Neural progenitor cell (in vitro differentiated cells): Measurements from ENCODE around the gene HP. TPM values are rescaled to one million over a fixed set of nuclear protein-coding genes. Genes with fewer than 3 reads are reported as not detected.
"Not testable (repeated sequence)": the region's sequence is repeated elsewhere in the genome, so short reads cannot be mapped to it uniquely, and the experiment has no call there.

Experiments used
- DNase-seq: peaks from one replicate; pipeline ENCODE4 v3.0.0-alpha.2; 2016; ENCODE audit warnings: low spot score
- H2AFZ ChIP-seq: fragments of 200-600 bp; sonication (generic); replicated peaks from 2 replicates; pipeline ENCODE4 v1.6.1; 2016; ENCODE audit warnings: antibody characterized with exemption
- H3F3A ChIP-seq: fragments of 200-600 bp; sonication (generic); 2 replicates; pipeline ENCODE4 v1.6.1; 2016; ENCODE audit warnings: antibody characterized with exemption, low read depth
- H3K27ac ChIP-seq: fragments of 200-600 bp; sonication (generic); 2 replicates; pipeline ENCODE4 v1.5.1; 2016; ENCODE audit warnings: mild to moderate bottlenecking
- H3K27me3 ChIP-seq: fragments of 200-600 bp; sonication (generic); 2 replicates; pipeline ENCODE4 v1.6.1; 2016; ENCODE audit warnings: mild to moderate bottlenecking, moderate library complexity
- H3K36me3 ChIP-seq: fragments of 200-600 bp; sonication (generic); 2 replicates; pipeline ENCODE4 v1.5.1; 2016
- H3K4me1 ChIP-seq: fragments of 200-600 bp; sonication (generic); 2 replicates; pipeline ENCODE4 v1.6.1; 2016; ENCODE audit warnings: mixed run types
- H3K4me2 ChIP-seq: fragments of 200-600 bp; sonication (generic); 2 replicates; pipeline ENCODE4 v1.6.1; 2016
- H3K4me3 ChIP-seq: fragments of 200-600 bp; sonication (generic); 2 replicates; pipeline ENCODE4 v1.5.1; 2016
- H3K79me2 ChIP-seq: fragments of 200-600 bp; sonication (generic); 2 replicates; pipeline ENCODE4 v1.6.1; 2016; ENCODE audit warnings: low read depth
- H3K9ac ChIP-seq: fragments of 200-600 bp; sonication (generic); 2 replicates; pipeline ENCODE4 v1.6.1; 2016
- H3K9me3 ChIP-seq: fragments of 200-600 bp; sonication (generic); 2 replicates; pipeline ENCODE4 v1.5.1; 2016; ENCODE audit warnings: low read depth
- H4K20me1 ChIP-seq: fragments of 200-600 bp; sonication (generic); 2 replicates; pipeline ENCODE4 v1.6.1; 2016; ENCODE audit warnings: low read depth
- H3K27ac Mint-ChIP-seq: 3 replicates; pipeline ENCODE4 v1.8.0; 2021; ENCODE audit warnings: mixed read lengths
- H3K27me3 Mint-ChIP-seq: 2 replicates; pipeline ENCODE4 v1.8.0; 2022; ENCODE audit warnings: low read depth, mild to moderate bottlenecking, inconsistent platforms, moderate library complexity, mixed read lengths; ENCODE audit not compliant: insufficient read depth
- H3K36me3 Mint-ChIP-seq: 3 replicates; pipeline ENCODE4 v1.8.0; 2021; ENCODE audit warnings: mixed read lengths
- H3K4me1 Mint-ChIP-seq: 3 replicates; pipeline ENCODE4 v1.8.0; 2021; ENCODE audit warnings: mixed read lengths
- H3K4me3 Mint-ChIP-seq: 3 replicates; pipeline ENCODE4 v1.8.0; 2021; ENCODE audit warnings: mild to moderate bottlenecking, moderate library complexity, mixed read lengths
- H3K9me3 Mint-ChIP-seq: 3 replicates; pipeline ENCODE4 v1.8.0; 2020; ENCODE audit warnings: mixed read lengths
- EZH2 ChIP-seq: fragments of 200-600 bp; sonication (generic); IDR thresholded peaks from 2 replicates; pipeline ENCODE4 v1.6.1; 2017; ENCODE audit warnings: antibody characterized with exemption, mild to moderate bottlenecking, moderate library complexity
- EZH2phosphoT487 ChIP-seq: fragments of 200-600 bp; sonication (generic); IDR thresholded peaks from 2 replicates; pipeline ENCODE4 v1.6.1; 2017; ENCODE audit warnings: antibody characterized with exemption
- total RNA-seq: library from RNA; depleted of rRNA; stranded (reverse); fragments of >200 nt; gene quantifications from 2 replicates; pipeline ENCODE4 v1.2.3, GENCODE V29; 2015; ENCODE audit warnings: low replicate concordance
- TF ChIP-seq, protein P1 (sequence below): fragments of 200-600 bp; sonication (generic); IDR thresholded peaks from 2 replicates; pipeline ENCODE4 v1.5.1; 2017; ENCODE audit warnings: antibody characterized with exemption, mild to moderate bottlenecking

The HP gene, protein sequence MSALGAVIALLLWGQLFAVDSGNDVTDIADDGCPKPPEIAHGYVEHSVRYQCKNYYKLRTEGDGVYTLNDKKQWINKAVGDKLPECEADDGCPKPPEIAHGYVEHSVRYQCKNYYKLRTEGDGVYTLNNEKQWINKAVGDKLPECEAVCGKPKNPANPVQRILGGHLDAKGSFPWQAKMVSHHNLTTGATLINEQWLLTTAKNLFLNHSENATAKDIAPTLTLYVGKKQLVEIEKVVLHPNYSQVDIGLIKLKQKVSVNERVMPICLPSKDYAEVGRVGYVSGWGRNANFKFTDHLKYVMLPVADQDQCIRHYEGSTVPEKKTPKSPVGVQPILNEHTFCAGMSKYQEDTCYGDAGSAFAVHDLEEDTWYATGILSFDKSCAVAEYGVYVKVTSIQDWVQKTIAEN
- total RNA-seq = not detected in 2 replicates

DNA sequence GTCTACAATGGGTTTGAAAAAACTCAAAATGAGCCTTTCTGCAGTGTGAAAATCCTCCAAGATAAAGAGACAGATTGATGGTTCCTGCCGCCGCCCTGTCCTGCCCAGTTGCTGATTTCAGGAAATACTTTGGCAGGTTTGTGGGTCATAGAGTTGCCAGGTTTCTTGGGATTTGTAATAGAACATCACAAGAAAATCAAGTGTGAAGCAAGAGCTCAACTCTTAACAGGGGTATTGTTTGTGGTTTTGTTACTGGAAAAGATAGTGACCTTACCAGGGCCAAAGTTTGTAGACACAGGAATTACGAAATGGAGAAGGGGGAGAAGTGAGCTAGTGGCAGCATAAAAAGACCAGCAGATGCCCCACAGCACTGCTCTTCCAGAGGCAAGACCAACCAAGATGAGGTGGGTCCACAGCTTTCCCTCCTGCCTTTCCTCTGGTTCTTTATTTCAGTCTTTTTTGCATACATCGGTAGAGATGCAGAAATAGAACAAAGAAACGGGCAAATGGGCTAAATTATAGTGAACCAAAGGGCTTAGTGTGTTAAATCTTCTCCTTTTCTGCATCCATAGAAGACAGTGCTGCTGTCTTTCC, at the start of gene HP:
Gene HP (plus strand): TSS at position 252 of the 594 bp plus-strand sequence. CDS start 148 bp downstream, at position 400.
- not testable (repeated sequence) for H3K79me2 ChIP-seq, H3K4me1 Mint-ChIP-seq, H3K4me1 ChIP-seq, H3K27ac Mint-ChIP-seq, H2AFZ ChIP-seq, H3K9me3 ChIP-seq, H3K36me3 ChIP-seq, H3K4me3 ChIP-seq, H4K20me1 ChIP-seq, H3K36me3 Mint-ChIP-seq, H3K27ac ChIP-seq, H3K4me2 ChIP-seq, H3K4me3 Mint-ChIP-seq, DNase-seq, H3K9me3 Mint-ChIP-seq, H3K9ac ChIP-seq, H3K27me3 Mint-ChIP-seq, H3F3A ChIP-seq, H3K27me3 ChIP-seq

DNA sequence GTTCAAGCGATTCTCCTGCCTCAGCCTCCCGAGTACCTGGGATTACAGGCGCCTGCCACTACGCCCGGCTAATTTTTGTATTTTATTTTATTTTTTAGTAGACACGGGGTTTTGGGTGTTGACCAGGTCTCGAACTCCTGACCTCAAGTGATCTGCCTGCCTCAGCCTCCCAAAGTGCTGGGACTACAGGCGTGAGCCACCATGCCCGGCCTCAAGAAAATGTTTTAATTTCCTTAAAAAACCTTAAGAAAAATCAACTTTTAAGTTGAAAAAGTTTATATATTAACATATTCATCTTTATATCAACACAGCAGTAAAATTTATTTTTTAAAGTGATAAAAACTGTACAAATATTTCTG, 46.3 kb upstream of the HP start:
- not testable (repeated sequence) for H3K9me3 Mint-ChIP-seq, H3K27ac ChIP-seq, H3K9me3 ChIP-seq, H4K20me1 ChIP-seq, H3K9ac ChIP-seq, H3K27me3 ChIP-seq, H3F3A ChIP-seq, H3K4me1 Mint-ChIP-seq, H2AFZ ChIP-seq, DNase-seq, H3K36me3 Mint-ChIP-seq, H3K36me3 ChIP-seq, H3K27ac Mint-ChIP-seq, H3K4me1 ChIP-seq
- Mint-ChIP-seq H3K4me3 (peak overlapping the region; percentile 99), H3K27me3 (peaks cover 11% of the 10 kb centered on the region)
- Histone ChIP-seq H3K79me2 (peaks cover 20% of the 10 kb centered on the region), H3K4me3 (peak overlapping the region; percentile 5), H3K4me2 (peak overlapping the region; percentile 5)

DNA sequence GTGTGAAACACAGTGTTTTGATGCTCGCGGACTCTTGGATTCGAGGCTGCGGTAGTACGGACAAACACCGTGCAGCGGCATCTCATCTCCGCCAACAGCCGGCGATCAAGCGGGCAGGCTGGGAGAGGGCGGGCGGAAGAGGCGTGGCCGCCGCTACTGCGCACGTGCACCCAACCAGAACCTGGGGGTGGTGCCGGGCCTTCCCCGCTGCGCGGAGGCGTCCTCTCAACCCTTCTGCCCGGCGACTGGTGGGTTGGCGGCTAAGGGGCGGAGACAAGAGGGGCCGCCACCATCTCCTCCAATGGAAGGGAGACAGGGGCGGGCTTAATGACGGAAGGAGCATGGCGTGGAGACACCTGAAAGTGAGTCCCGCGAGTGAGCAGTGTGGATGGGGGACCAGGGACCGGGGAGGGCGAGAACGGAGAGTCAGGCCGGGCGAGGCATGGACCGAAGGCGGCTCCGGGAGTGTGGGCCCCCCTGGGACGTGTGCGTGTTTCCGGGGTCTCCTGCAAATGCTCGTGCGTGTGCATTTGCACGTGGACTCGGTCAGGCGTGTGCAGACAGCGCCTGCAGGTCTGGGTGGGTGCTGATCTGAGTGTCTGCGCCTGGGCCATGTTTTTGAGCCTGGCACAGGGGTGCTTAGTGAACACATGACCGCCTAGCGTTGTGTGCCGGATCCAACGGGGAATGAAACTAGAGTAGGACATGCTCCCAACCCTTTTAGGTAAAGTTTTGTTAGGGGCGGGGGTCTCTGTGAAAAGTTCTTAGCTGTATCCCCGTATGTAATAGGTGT, 45.7 kb upstream of the HP start, which contains the start of gene DHODH:
Gene DHODH (plus strand): TSS at position 321 of the 793 bp plus-strand sequence. CDS start 21 bp downstream, at position 342.
- Mint-ChIP-seq H3K36me3 (no peaks in the 10 kb centered on the region), H3K9me3 (no peaks in the 10 kb centered on the region), H3K4me1 (peaks cover 4% of the 10 kb centered on the region), H3K27ac (peak within 1 kb of the TSS; percentile 38), H3K4me3 (peak within 1 kb of the TSS; percentile 99), H3K27me3 (peaks cover 8% of the 10 kb centered on the region)
- Histone ChIP-seq H3K9me3 (no peaks in the 10 kb centered on the region), H3K4me2 (peak within 1 kb of the TSS; percentile 81), H3K36me3 (no peaks in the 10 kb centered on the region), H3K27me3 (peaks cover 5% of the 10 kb centered on the region), H3K79me2 (peaks cover 20% of the 10 kb centered on the region), H4K20me1 (no peaks in the 10 kb centered on the region), H3K4me1 (no peaks in the 10 kb centered on the region), H3K27ac (no peak within 1 kb of the TSS), H3F3A (peaks cover 3% of the 10 kb centered on the region), H3K9ac (peak within 1 kb of the TSS; percentile 49), H3K4me3 (peak within 1 kb of the TSS; percentile 81), H2AFZ (peak within 1 kb of the TSS; percentile 81)
- TF ChIP-seq EZH2phosphoT487 (no peak), EZH2 (no peak)
- TF ChIP-seq, protein P1, sequence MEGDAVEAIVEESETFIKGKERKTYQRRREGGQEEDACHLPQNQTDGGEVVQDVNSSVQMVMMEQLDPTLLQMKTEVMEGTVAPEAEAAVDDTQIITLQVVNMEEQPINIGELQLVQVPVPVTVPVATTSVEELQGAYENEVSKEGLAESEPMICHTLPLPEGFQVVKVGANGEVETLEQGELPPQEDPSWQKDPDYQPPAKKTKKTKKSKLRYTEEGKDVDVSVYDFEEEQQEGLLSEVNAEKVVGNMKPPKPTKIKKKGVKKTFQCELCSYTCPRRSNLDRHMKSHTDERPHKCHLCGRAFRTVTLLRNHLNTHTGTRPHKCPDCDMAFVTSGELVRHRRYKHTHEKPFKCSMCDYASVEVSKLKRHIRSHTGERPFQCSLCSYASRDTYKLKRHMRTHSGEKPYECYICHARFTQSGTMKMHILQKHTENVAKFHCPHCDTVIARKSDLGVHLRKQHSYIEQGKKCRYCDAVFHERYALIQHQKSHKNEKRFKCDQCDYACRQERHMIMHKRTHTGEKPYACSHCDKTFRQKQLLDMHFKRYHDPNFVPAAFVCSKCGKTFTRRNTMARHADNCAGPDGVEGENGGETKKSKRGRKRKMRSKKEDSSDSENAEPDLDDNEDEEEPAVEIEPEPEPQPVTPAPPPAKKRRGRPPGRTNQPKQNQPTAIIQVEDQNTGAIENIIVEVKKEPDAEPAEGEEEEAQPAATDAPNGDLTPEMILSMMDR = no peak
- DNase-seq = peak; percentile 99

DNA sequence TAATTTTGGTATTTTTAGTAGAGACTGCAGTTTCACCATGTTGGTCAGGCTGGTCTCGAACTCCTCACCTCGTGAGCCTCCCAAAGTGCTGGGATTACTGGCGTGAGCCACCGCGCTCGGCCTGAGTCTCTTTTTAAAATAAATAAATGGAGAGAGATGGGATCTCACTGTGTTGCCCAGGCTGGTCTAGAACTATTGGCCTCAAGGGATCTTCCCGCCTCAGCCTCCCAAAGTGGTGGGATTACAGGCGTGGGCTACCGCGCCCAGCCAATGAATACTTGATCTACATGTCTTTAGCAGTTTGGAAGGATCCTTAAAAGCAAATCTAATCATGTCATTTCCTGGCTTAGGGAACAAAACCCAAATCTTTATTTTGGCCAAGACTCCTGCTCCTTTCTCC, 44.5 kb upstream of the HP start:
- Histone ChIP-seq H3K27ac (no peak overlapping the region), H3K36me3 (no peaks in the 10 kb centered on the region), H3K9ac (no peak overlapping the region), H3K9me3 (no peaks in the 10 kb centered on the region), H3F3A (peaks cover 3% of the 10 kb centered on the region), H3K27me3 (peaks cover 5% of the 10 kb centered on the region), H2AFZ (no peak overlapping the region), H4K20me1 (no peaks in the 10 kb centered on the region), H3K4me2 (peak overlapping the region; percentile 52), H3K4me3 (no peak overlapping the region), H3K4me1 (no peaks in the 10 kb centered on the region), H3K79me2 (peaks cover 20% of the 10 kb centered on the region)
- no peak for DNase-seq
- Mint-ChIP-seq H3K27me3 (peaks cover 5% of the 10 kb centered on the region), H3K27ac (no peak overlapping the region), H3K4me3 (peak overlapping the region; percentile 76), H3K4me1 (peaks cover 6% of the 10 kb centered on the region), H3K36me3 (peaks cover 4% of the 10 kb centered on the region), H3K9me3 (no peaks in the 10 kb centered on the region)
- TF ChIP-seq, protein P1 = no peak
- TF ChIP-seq EZH2 = no peak
- TF ChIP-seq EZH2phosphoT487 = no peak
